HG02973 (cell line): Measurements from ENCODE around the gene VSTM2B.

ENCODE experiments used
- ATAC-seq: cut with Tn5 transposase; IDR thresholded peaks from one replicate; pipeline ENCODE4 v1.9.1; 2021; ENCODE audit warnings: moderate library complexity; ENCODE audit not compliant: unreplicated experiment

Gene VSTM2B

DNA sequence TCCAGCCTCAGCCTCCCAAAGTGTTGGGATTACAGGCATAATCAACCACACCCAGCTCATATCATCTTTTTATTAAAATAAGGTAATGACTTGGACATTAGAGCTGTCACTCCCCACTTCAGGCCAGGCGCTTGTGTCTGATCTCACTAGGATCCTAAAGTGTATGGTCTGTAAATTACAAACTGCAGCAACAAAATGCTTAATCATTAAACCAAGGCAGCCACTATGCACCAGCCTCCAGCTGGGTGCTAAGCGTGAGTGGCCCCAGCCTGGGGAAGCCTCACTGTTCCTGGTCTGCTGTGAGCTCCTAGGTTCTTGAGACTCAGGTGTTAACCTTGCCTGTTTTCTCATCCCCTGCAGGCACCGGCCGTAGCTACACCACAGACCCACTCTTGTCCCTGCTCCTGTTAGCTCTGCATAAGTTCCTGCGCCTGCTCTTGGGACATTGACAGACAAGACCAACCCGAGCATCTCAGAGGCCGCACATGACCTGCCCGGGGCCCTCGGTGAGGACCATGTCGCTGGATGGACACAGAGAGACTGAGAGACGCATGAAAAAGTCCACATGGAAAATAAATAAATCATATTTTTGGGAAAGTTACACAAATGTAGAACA lies 37.8 kb downstream of the VSTM2B start:
- ATAC-seq: no peak

DNA sequence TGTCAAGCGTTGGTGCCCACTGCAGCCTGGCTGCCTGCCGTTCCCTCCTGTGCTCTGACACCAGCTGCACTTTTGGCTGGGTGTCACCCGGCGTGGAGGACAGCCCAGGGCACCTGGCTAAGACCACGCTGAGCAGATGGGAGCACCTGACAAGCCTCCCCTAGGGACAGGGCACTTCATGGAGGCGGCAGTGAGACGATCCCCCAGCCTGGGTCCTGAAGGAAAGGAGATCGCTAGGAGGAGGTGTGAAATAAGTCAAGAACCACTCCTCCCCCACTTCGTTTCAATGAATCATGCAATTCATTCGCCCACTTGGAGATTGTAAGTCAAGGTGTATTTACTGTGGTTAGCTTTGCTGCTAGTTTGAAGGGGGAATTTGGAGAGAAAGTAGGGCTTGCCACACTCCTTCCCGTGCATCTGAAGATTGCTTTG lies 38.8 kb downstream of the VSTM2B start:
- ATAC-seq: no peak

DNA sequence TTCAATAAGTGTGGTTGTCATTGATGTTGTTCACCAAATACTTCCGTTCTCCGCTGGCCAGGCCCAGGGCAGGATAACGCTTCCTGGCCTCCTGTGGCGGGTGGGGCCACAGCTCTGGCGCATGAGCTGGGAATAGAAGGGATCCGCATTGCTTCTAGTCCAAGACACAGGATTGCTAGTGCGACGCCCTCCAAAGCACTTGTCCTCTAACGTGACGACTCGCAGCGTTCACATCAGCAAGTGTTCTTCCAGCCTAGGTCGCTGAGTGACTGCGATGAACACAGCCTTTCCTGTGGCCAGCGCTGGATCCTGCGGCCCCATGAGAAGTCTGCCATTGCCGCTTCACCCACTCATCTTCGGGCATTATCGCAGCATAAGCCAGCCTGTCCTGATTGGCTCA lies 39.4 kb downstream of the VSTM2B start:
- ATAC-seq: no peak

DNA sequence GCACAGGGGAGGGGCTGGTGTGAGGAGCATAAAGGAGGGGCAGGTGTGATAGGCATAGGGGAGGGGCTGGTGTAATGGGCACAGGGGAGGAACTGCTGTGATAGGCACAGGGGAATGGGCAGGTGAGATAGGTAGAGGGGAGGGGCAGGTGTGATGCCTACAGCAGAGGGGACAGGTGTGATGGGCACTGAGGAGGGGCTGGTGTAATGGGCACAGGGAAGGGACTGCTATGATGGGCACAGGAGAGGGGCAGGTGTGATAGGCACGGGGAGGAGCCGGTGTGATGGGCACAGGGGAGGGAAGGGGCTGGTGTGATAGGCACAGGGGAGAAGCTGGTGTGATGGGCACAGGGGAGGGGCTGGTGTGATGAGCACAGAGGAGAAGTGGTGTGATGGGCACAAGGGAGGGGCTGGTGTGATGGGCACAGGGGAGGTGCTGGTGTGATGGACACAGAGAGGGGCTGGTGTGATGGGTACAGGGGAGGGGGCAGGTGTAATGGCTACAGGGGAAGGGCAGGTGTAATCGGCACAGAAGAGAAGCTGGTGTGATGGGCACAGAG lies 40.8 kb downstream of the VSTM2B start:
- no peak for ATAC-seq

DNA sequence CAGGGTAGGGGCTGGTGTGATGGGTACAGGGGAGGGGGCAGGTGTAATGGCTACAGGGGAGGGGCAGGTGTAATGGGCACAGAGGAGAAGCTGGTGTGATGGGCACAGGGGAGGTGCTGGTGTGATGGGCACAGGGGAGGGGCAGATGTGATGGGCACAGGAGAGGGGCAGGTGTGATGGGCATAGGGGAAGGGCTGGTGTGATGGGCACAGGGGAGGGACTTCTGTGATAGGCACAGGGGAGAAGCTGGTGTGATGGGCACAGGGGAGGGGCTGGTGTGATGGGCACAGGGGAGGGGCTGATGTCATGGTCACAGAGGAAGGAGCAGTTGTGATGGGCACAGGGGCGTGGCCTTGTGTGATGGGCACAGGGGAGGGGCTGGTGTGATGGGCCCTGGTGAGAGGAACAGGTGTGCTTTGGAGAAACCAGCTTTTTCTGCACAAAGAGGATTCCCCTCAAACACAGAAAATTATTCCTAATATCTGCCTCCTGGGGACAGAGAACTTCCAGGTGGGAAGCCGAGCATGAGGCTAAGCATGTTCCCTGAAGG lies 41.6 kb downstream of the VSTM2B start:
- no peak for ATAC-seq

DNA sequence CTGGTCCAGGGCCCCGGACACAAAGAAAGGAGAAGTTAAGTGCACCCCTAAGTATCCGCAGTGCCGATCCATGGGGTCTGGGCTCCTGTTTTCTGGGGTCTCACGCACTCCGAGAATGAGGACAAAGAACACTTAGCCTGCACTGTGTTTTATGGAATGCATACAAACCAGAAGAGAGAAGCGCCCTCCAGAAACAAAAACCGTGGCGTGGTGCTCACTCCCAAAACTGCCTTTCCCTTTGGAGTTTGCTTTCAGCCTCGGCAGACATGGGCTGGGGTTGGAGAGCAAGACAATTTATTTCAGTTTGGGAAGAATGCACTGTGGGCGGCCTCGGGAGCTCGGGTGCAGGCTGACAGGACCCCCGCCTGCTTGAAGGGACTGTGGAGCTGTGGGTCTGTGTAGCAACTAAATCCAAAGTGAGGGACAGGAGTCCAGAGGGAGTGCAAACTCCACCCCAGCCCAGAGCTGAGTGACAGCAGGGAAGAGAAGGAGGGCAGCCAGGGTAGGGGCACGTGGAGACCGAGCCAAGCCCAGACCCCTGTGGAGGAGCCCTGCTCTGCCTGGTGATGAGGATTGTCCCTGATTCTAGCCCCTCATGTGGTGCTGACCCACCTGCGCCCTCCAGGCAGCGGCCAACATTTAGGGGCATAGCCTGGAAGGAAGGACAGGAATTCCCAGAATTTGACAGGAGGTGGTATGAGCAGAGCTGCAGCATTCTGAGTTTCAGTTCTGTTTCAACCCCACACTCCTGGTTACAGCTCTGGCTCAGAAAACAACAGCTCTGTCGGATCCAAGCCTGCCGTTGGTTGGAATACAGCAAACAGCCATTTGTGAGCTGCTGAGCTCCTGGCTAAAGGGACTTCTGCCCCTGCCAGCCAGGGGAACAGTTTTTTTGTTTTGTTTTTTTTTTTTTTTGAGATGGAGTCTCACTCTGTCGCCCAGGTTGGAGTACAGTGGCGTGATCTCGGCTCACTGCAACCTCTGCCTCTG lies 42.5 kb downstream of the VSTM2B start:
- no peak for ATAC-seq

DNA sequence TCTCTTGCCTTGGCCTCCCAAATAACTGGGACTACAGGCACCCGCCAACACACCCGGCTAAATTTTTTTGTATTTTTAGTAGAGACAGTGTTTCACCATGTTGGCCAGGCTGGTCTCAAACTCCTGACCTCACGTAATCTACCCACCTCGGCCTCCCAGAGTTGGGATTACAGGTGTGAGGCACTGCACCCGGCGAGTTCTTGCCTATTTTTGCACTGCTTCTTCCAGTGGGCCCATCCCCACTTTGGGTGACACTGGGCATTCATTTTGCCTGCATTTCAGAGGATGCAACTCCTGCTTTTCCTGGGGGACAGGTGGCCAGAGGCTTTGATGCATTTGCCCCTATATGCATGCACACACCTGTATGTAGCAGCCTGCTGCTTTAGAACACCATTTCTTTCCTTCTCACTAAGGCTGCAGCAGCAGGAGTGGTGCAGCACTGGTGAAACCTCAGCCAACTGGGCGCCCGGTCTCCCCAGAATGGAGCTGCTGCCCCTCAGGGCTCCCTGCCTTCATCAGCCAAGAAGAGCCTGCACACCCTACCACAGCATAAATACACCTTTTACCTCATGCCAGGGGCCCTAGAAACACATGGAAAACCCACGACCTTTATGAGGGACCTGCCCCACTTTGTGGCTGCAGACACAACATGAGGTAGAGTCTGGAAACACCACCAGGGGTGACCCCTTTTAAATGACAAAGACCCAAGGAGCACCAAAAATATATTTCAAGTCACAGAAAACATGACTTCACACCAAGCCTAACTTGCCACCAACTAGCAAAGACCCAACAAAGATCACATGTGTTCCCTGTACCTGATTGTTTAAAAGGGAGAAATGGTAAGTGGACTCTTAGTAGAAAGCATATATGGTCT lies 43.5 kb downstream of the VSTM2B start:
- ATAC-seq: no peak

DNA sequence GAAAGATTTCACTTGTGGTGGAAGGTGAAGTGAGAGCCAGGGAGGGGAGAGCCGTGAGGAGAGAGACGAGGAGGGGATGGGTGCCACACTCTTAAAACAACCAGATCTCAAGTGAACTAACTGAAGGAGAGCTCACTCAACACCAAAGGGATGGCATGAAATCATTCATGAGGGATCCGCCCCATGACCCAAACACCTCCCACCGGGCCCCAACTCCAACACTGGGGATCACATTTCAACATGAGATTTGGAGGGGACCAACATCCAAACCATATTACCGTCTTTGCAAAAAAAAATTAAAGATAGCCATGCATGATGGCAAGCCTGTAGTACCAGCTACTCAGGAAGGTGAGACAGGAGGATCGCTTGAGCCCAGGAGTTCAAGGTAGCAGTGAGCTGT lies 45.4 kb downstream of the VSTM2B start:
- ATAC-seq: no peak

DNA sequence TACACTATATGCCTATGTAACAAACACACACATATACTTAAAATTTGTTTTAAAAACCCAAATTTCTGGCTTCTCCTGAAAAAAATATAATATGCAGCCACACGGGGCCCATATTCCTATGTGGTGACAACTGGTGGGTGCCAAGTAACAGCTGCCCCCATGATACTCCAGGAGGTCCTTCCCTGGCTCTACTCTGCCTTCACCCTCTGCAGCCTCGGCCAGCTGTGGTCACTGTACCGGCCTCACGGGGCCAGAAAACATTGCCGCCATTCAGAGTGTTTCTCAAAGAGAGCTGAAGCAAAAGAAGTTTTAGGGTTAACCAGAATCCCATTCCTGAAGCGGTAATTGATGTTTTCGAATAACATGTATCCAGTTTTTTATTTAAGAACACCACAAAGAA lies 47.7 kb downstream of the VSTM2B start:
- ATAC-seq: no peak

DNA sequence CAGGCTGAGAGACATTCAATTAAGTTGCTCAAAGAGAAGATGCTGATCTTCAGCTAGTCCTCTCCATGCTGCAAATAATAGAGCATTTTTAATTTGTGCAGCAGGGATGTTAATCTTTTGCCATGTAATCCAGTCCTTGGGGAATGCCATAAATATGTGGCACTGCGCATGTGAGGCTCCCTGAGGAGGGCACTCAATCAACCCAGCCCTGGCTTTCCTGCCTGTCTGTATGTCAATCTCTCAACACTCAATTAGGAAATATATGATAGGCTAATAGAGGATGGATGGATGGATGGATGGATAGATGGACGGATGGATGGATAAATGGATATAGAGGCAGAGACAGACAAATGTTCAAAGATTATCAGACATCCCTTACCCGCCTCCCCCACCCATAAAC lies 48.7 kb downstream of the VSTM2B start:
- ATAC-seq: no peak

DNA sequence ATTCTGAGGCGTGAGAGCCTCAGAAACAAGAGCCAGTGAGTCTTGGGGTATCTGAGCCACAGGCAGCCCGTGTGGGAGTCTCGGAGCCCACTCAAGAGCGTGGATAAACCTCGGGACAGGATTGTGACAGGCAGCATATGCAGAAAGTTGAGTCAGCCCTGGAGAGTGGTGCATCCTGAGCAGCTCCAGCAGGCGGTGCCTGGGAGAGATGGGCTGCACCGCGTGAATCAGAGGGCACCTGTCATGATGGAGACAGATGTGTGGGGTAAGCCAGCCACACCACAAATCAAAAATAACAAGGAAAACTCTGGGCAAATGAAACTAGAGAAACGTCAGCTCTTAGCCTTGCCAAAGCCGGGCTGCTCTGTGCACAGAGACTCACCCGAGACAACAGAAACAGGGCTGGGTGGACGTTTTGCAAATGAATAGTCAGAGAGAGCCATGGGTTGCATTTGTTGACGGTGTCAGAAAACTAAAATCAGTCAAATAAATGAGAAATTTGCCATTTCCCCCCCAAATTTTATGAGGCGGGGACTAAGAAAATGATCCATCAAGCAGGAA lies 50.3 kb downstream of the VSTM2B start:
- ATAC-seq: no peak

DNA sequence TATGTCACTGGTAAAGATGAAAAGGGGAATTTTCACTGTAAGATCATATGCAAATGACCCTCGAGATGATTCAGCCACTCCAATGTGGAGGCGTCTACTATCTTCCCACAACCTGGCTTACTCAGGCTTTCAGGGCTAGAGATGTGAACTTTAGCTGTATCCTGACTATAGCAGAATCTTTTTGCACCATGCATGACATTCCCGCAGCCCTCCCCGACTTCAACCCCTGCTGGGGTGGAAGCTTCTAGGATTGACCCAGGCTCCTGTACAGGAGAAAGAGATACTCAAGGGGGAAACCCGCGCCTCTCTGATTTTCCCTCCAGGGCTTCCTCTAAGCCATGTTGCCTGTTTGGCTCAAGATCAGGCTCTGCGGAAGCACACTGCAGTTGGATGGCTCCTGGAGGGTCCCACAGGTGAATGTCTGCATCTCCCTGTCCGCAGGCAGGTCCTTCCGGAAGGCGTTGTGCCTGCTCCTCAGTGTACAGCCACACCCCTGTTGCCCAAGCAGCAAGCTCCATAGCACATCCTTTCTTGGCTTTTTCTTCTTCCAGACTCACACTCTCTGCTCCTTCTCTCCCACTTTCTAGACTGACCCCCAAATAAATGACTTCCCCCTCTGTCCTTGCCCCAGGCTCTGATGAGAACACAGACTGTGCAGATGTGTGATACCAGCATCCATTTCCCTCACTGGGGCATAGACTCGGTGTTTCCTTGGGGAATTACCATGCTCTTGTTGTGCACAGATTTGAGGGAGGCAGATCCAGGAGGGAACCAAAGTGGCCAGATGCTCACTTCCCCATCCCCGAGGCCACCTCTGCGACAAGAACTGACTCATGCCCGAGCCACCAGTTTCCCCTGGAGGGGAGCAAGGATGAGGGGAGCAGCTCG lies 51.2 kb downstream of the VSTM2B start:
- peak; percentile 77 for ATAC-seq

DNA sequence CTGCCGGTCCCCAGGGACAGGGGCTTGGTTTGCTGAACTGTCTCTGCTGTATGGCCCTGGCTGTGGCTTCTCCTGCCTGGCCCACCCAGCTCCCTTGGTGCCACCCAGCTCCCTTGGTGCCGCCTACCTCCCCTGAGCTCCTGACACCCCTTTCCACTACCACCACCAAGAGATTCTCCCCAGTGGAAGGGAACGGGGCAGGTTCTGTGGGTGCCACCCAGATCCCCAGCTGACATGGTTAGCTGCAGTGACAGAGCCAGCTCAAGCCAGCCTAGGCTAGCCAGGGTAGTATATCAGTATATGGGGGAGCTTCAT lies 51.8 kb downstream of the VSTM2B start:
- ATAC-seq: no peak

DNA sequence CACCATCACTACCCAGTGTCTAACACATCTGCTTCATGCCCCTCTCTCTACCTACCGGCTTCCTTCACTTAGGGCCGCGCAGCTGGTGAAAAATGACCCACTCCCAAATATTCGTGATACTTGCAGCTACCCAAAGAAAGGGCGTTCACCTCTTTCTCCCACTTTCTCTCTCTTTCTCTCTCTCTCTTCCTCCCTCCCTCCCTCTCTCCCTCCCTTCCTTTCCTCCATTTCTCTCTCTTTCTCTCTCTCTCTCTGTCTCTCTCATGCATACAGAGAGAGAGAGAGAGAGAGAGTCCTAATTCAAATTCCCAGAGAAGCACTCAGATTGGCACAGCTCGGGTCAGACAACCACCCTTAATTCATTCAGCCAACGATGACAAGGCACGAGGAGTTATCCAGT lies 52.6 kb downstream of the VSTM2B start:
- ATAC-seq: no peak

DNA sequence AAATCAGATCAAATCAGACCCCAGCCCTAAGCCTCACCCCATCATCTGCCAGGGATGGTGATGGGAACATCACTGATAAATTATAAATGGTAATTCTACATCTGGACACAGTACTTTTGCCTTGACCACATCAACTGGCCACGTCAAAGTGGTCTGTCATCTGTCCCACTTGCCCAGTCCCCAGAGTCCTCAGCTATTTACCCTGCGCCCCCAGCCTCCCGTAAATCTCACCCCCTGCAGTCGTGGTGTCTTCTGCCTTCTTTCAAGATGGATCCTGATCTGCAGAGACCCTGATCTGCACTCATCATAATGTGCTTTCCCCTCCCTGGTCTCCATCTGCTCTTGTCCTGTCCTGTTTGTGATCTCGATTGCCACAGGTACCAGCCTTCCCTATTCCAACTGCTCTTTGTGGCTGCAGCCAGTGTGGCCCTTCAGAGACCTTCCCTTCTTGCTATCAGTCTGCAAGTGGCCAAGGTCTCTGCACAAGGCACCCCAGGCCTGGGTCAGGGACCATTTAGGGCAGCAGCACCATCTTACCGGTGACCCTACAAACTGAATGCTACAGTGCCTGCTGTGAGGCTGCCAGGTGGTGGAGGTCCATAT lies 53.6 kb downstream of the VSTM2B start:
- no peak for ATAC-seq

DNA sequence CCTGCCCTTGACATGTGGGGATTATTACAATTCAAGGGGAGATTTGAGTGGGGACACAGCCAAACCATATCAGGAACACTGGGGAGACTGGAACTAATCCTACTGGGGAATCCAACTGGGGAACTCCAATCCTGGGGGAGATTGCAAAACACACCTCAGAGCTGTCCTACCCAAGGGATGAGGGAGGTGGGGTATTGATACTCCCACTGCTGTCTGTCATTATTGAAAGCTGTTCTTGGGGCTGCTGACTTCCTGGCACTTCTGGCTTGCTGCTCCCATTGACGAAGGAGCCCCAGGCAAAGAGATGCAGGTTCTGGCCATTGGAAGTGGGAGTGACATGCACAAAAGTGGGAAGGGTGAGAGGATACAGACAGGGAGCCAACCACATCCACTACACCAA lies 55.6 kb downstream of the VSTM2B start:
- ATAC-seq: no peak

DNA sequence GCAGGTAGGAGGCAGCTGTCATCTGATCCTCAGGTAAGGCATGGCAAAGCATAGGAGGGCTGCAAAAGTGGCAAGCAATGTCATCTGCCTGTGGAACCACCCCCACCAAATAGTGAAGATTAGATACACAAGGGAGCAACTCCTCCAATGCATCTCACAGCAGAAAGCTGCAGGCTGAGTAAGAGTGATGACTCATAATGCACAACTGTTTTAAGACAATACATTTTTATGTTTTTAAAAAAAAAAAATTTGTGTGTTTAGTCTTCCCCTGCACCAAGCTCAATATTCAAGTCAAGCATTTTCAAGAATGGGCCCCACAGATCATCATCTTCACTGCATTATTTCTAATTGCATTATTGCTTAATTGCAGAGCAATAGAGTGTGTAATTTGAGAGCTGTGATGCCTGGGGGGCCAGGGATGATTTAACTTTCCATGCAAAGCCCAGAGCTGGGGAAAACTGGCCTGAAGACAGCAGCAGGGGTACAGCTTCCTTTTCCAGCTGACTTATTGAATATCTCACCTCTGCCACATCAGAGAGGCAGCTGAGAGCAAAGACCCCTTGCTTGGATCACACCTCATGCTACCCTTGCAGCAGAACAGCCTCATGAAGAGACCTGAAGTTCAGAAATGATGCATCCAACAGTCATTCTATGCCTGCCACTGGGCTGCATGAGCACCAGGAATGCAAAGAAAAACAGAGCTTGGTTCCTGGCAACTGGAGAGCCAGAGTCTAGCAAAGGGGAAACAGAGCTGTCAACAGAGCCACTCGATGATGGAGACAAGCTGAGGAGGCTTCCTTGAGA lies 57.6 kb downstream of the VSTM2B start:
- no peak for ATAC-seq

DNA sequence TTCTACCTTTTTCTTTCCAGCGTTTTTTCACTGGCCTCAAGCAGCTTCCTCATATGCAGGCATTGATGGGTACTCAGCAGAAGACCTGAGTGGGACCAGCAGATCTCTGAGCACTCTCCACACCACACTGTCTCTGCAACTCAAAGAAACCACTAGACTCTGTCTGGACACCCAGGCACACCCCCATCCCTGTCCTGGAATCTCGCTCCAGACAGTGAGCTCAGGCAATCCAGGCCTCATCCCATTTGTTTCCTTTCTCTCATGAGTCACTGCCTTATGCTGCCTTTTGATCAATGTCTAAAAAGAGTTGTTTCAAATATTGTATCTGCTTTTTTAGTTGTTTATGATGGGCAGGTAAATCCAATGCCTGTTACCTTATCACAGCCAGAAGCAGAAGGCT lies 60.6 kb downstream of the VSTM2B start:
- ATAC-seq: no peak
